Measurements from ENCODE around the gene AP1B1.
A peak's percentile ranks its signal among the peaks of the same experiment; 100 is the strongest.

AP1B1 gene

DNA sequence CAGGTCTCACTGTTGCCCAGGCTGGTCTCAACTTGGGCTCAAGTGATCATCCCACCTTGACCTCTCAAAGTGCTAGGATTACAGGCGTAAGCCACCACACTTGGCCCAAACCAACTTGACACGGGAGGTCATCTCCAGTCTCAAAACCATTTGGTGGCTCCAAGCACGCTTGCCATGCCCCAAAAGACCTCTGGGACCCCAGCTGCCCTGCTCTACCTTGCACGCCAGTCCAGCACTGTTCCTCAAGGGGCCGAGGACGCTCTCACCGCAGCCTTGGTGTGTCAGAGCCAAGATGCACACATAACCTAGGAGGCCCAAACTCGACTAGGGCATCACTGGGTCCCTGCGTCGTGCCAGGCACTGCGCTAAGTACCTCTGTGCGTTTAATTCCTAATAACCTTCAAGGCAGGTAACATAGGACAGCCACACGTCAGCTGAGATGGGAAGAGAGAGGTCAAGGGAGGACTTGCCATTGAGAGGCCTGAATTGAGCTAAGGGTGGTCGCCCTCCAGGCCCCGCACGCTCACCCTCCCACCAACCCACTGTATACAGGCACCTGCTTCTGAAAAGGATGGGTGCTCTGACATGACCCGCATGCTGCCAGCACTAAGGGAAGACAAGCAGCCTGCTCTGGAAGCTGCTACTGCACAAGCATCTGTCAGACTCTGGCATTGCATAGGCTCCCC lies 86.5 kb downstream of the AP1B1 start:
- H3K9ac ChIP-seq (ENCODE audit: low read length): no peak overlapping the region
- H3K4me2 ChIP-seq (ENCODE audit: low read length): no peak overlapping the region
- H4K20me1 ChIP-seq (ENCODE audit: insufficient read depth, low read length): peaks cover 42% of the 10 kb centered on the region
- no peak overlapping the region for H3K27ac ChIP-seq (ENCODE audit: low read length)
- H3K9me3 ChIP-seq (ENCODE audit: insufficient read depth, low read length): no peaks in the 10 kb centered on the region
- no peak overlapping the region for H3K4me3 ChIP-seq (ENCODE audit: low read length)
- no peak for TF ChIP-seq EZH2phosphoT487 (IDR thresholded peaks at IDR 0.05; ENCODE audit: low read depth)
- TF ChIP-seq, protein P1, sequence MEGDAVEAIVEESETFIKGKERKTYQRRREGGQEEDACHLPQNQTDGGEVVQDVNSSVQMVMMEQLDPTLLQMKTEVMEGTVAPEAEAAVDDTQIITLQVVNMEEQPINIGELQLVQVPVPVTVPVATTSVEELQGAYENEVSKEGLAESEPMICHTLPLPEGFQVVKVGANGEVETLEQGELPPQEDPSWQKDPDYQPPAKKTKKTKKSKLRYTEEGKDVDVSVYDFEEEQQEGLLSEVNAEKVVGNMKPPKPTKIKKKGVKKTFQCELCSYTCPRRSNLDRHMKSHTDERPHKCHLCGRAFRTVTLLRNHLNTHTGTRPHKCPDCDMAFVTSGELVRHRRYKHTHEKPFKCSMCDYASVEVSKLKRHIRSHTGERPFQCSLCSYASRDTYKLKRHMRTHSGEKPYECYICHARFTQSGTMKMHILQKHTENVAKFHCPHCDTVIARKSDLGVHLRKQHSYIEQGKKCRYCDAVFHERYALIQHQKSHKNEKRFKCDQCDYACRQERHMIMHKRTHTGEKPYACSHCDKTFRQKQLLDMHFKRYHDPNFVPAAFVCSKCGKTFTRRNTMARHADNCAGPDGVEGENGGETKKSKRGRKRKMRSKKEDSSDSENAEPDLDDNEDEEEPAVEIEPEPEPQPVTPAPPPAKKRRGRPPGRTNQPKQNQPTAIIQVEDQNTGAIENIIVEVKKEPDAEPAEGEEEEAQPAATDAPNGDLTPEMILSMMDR (IDR thresholded peaks at IDR 0.05; ENCODE audit: low read depth, low read length): no peak
- H3K79me2 ChIP-seq (ENCODE audit: low read length): no peaks in the 10 kb centered on the region
- H2AFZ ChIP-seq (ENCODE audit: low read depth, low read length): no peak overlapping the region
- H3K27me3 ChIP-seq (ENCODE audit: low read depth, low read length): peaks cover 5% of the 10 kb centered on the region; the same call in 1 of the 2 replicates
- peaks cover 4% of the 10 kb centered on the region; the same call in 1 of the 2 replicates for H3K4me1 ChIP-seq (ENCODE audit: low read length)
- H3K36me3 ChIP-seq (replicated peaks; ENCODE audit: low read depth, low read length): peaks cover 37% of the 10 kb centered on the region

DNA sequence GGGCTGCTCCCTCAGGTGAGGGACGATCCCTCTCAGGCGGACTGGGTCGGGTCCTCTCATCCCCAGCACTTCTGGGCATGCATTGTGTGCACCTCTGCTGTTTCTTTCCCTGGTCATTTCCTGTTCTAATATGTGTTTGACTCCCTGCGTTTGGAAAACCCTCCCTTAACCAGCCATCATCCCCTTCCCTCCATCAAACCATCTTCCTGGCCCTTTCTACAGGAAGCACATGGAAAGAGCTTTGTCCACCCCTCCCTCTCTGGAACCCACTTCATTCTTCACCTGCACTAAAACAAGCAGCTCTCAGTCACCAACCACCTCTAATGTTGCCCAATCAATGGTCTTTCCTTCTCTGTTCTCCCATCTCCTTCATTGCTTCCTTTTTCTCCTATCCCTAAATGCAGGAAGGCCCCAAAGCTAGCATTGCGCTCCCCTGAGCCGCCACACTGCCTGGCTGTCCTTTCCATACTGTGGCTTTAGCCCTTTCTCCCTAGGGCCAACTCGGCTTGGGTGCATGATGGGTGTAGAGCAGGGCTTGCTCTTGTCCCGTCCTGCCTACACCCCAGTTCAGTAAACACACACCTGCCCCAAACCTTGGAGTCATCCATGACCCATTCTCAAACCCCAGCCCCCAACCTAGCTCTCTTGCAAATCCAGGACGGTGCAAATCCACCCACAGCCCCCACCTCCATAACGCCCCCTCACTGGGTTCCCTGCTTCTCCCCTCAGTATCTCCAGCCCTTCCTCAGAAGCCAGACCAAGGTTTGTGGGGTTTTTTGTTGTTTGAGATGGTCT lies 87.4 kb downstream of the AP1B1 start:
- H3K36me3 ChIP-seq (replicated peaks; ENCODE audit: low read depth, low read length): peaks cover 46% of the 10 kb centered on the region

DNA sequence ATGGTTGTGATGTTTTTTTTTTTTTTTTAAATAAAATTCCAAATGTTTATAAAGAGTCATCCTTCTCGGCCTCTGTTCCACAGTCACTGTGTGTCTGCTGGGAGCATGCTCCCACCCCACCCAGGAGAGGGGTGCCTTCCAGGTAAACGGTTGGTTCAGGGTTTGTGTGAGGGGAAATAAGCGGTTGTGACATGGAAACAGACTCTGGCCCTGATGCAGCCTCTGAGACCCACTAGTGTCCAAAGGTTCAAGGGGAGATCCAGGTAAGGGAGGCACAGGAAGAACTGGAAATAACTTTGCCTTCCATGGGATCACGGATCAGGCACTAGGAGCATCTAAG lies 87.9 kb downstream of the AP1B1 start:
- no peak for TF ChIP-seq EZH2phosphoT487 (IDR thresholded peaks at IDR 0.05; ENCODE audit: low read depth)
- TF ChIP-seq, protein P1 (IDR thresholded peaks at IDR 0.05; ENCODE audit: low read depth, low read length): no peak
- Histone ChIP-seq H3K27ac (ENCODE audit: low read length) (no peak overlapping the region), H3K9me3 (ENCODE audit: insufficient read depth, low read length) (no peaks in the 10 kb centered on the region), H4K20me1 (ENCODE audit: insufficient read depth, low read length) (peaks cover 49% of the 10 kb centered on the region), H3K79me2 (ENCODE audit: low read length) (0 out of 2 replicates have a peak, but pooled peaks cover 3% of the 10 kb centered on the region), H3K4me3 (ENCODE audit: low read length) (no peak overlapping the region), H3K27me3 (ENCODE audit: low read depth, low read length) (no peaks in the 10 kb centered on the region), H3K4me2 (ENCODE audit: low read length) (no peak overlapping the region), H3K4me1 (ENCODE audit: low read length) (no peaks in the 10 kb centered on the region), H2AFZ (ENCODE audit: low read depth, low read length) (no peak overlapping the region), H3K9ac (ENCODE audit: low read length) (no peak overlapping the region), H3K36me3 (replicated peaks; ENCODE audit: low read depth, low read length) (peaks cover 52% of the 10 kb centered on the region)

More for the DNA sequence above, 87.4 kb downstream of the AP1B1 start:
- Histone ChIP-seq H3K27ac (ENCODE audit: low read length) (0 out of 2 replicates have a peak overlapping the region, but pooled peaks have one; percentile 2), H3K4me1 (ENCODE audit: low read length) (no peaks in the 10 kb centered on the region), H3K79me2 (ENCODE audit: low read length) (no peaks in the 10 kb centered on the region), H3K4me2 (ENCODE audit: low read length) (no peak overlapping the region), H3K4me3 (ENCODE audit: low read length) (no peak overlapping the region), H3K27me3 (ENCODE audit: low read depth, low read length) (no peaks in the 10 kb centered on the region), H2AFZ (ENCODE audit: low read depth, low read length) (no peak overlapping the region), H3K9ac (ENCODE audit: low read length) (no peak overlapping the region), H3K9me3 (ENCODE audit: insufficient read depth, low read length) (no peaks in the 10 kb centered on the region), H4K20me1 (ENCODE audit: insufficient read depth, low read length) (peaks cover 44% of the 10 kb centered on the region)
- TF ChIP-seq EZH2phosphoT487 (IDR thresholded peaks at IDR 0.05; ENCODE audit: low read depth): no peak
- TF ChIP-seq, protein P1 (IDR thresholded peaks at IDR 0.05; ENCODE audit: low read depth, low read length): no peak

All from OCI-LY3 (cell line).